Tibial nerve (tissue), 3 donors: Measurements from ENCODE around the gene SLC16A7.

Experiments
- POLR2A ChIP-seq, 2 donors: fragments of 450-650 bp; IDR thresholded peaks; one replicate each; pipeline ENCODE4 v1.6.1; 2017; ENCODE audit warnings: antibody characterized with exemption in 2 of 2, mild to moderate bottlenecking in 2 of 2, moderate library complexity in 2 of 2
- TF ChIP-seq, protein P1 (sequence below), 5 experiments: fragments of 200-600 bp in 3 of 5; fragments of 450-650 bp in 2 of 5; sonication (generic) in 3 of 5; IDR thresholded peaks; one replicate each; pipeline ENCODE4 v1.5.1; 2016 to 2019; ENCODE audit warnings: antibody characterized with exemption in 5 of 5, mild to moderate bottlenecking in 3 of 5, moderate library complexity in 2 of 5

DNA sequence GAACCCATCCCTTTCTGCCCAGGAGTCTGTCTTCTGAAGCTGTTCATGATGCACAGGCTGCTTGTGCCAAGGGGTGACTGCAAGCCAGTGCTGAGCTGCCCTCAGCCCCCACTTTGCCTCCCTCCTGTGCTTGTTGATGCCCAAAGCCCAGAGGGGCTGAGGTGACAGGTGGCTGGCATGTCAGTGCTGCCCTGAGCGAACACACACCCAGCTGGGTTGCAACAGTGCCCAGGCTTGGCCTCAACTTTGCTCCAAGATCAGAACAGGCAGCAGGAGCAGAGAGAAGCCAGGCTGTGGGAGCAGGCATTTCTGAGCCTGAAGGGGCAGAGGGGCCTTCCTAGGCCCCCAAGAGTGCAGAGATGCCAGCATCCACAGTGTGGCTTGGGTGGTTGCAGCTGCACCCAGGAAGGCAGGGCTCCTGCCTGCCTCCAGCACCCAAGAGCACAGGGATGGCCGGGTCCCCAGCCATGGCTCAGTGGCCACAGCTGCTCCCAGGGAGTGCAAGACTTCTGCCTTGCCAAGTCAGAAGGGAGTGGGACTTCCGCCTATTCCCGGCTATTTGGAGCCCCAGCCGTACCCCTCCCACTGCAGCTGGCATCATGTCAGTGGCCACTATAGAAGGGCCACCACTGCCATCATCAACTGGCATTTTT is 83.1 kb downstream of the SLC16A7 start:
- TF ChIP-seq POLR2A (IDR thresholded peaks at IDR 0.05): no peak
- TF ChIP-seq, protein P1, sequence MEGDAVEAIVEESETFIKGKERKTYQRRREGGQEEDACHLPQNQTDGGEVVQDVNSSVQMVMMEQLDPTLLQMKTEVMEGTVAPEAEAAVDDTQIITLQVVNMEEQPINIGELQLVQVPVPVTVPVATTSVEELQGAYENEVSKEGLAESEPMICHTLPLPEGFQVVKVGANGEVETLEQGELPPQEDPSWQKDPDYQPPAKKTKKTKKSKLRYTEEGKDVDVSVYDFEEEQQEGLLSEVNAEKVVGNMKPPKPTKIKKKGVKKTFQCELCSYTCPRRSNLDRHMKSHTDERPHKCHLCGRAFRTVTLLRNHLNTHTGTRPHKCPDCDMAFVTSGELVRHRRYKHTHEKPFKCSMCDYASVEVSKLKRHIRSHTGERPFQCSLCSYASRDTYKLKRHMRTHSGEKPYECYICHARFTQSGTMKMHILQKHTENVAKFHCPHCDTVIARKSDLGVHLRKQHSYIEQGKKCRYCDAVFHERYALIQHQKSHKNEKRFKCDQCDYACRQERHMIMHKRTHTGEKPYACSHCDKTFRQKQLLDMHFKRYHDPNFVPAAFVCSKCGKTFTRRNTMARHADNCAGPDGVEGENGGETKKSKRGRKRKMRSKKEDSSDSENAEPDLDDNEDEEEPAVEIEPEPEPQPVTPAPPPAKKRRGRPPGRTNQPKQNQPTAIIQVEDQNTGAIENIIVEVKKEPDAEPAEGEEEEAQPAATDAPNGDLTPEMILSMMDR (IDR thresholded peaks at IDR 0.05): no peak
